PC-3 (cell line): ENCODE data around the gene TMEM69. TPM values are rescaled to one million over a fixed set of nuclear protein-coding genes. Genes with fewer than 3 reads are reported as not detected.

Experiments
- ATAC-seq: fragments of 200-7000 bp; cut with Tn5 transposase; 2 replicates; pipeline ENCODE4 v1.9.1; 2020; ENCODE audit warnings: mild to moderate bottlenecking, moderate library complexity
- BruUV-seq: library from RNA; stranded (reverse); fragments of 400-500 nt; replicated peaks from 2 replicates; lab custom pipeline; 2021; lab: Mats Ljungman, UMichigan
- CTCF ChIA-PET: fragments of 300-600 bp; sonication (Branson Sonifier 250); formaldehyde crosslinking; loops from one replicate; lab custom pipeline; 2022; ENCODE audit warnings: antibody characterized with exemption; lab: Charles Lee
- POLR2A ChIA-PET: fragments of 300-600 bp; sonication (Branson Sonifier 250); formaldehyde crosslinking; loops from one replicate; lab custom pipeline; 2022; ENCODE audit warnings: antibody characterized with exemption; ENCODE audit not compliant: unreplicated experiment; lab: Charles Lee
- DNase-seq: peaks from one replicate; pipeline ENCODE4 v3.0.0-alpha.2; 2015
- H2AFZ ChIP-seq: fragments of 300-600 bp; sonication (generic); 2 replicates; pipeline ENCODE4 v1.6.0; 2016; ENCODE audit warnings: antibody characterized with exemption, low read length
- H3F3A ChIP-seq: fragments of 300-600 bp; sonication (generic); one replicate; pipeline ENCODE4 v1.6.0; 2017; ENCODE audit warnings: antibody characterized with exemption, low read length, control low read depth, mild to moderate bottlenecking; ENCODE audit not compliant: unreplicated experiment
- H3K27ac ChIP-seq: fragments of 300-600 bp; sonication (generic); 2 replicates; pipeline ENCODE4 v1.5.1; 2016; ENCODE audit warnings: mild to moderate bottlenecking, low read length
- H3K27me3 ChIP-seq: fragments of 300-600 bp; sonication (generic); 2 replicates; pipeline ENCODE4 v1.6.1; 2016; ENCODE audit warnings: low read length, mixed read lengths
- H3K36me3 ChIP-seq: fragments of 300-600 bp; sonication (generic); 2 replicates; pipeline ENCODE4 v1.6.1; 2016; ENCODE audit warnings: low read depth, mixed run types, low read length, mixed read lengths
- H3K4me1 ChIP-seq: fragments of 300-600 bp; sonication (generic); 2 replicates; pipeline ENCODE4 v1.5.1; 2016; ENCODE audit warnings: low read length; ENCODE audit not compliant: insufficient read depth
- H3K4me2 ChIP-seq: fragments of 300-600 bp; sonication (generic); 2 replicates; pipeline ENCODE4 v1.6.0; 2016; ENCODE audit warnings: low read length
- H3K4me3 ChIP-seq: fragments of 300-600 bp; sonication (generic); 2 replicates; pipeline ENCODE4 v1.5.1; 2016; ENCODE audit warnings: mild to moderate bottlenecking, low read length, mixed read lengths
- H3K79me2 ChIP-seq: fragments of 300-600 bp; sonication (generic); 2 replicates; pipeline ENCODE4 v1.6.1; 2017; ENCODE audit warnings: low read length, mixed read lengths
- H3K9ac ChIP-seq: fragments of 300-600 bp; sonication (generic); 2 replicates; pipeline ENCODE4 v1.6.0; 2016; ENCODE audit warnings: mild to moderate bottlenecking, low read length
- H3K9me2 ChIP-seq: fragments of 300-600 bp; sonication (generic); replicated peaks from 2 replicates; pipeline ENCODE4 v1.6.1; 2016; ENCODE audit warnings: mixed run types, low read length, mixed read lengths
- H3K9me3 ChIP-seq: fragments of 300-600 bp; sonication (generic); 2 replicates; pipeline ENCODE4 v1.6.1; 2016; ENCODE audit warnings: low read length, mixed read lengths
- H4K20me1 ChIP-seq: fragments of 300-600 bp; sonication (generic); 2 replicates; pipeline ENCODE4 v1.6.1; 2016; ENCODE audit warnings: low read length, mixed read lengths
- CTCF ChIP-seq: fragments of 300-600 bp; sonication (generic); conservative IDR thresholded peaks from 2 replicates; pipeline ENCODE4 v1.5.1; 2017; ENCODE audit warnings: antibody characterized with exemption, low read depth, mild to moderate bottlenecking, low read length
- EZH2 ChIP-seq: fragments of 300-600 bp; sonication (generic); IDR thresholded peaks from one replicate; pipeline ENCODE4 v1.6.1; 2017; ENCODE audit warnings: antibody characterized with exemption, mild to moderate bottlenecking, low read length; ENCODE audit not compliant: unreplicated experiment
- EZH2phosphoT487 ChIP-seq: fragments of 300-600 bp; sonication (generic); IDR thresholded peaks from 2 replicates; pipeline ENCODE4 v1.6.1; 2018; ENCODE audit warnings: mild to moderate bottlenecking, antibody characterized with exemption, low read length, borderline replicate concordance
- intact Hi-C: fragments of 100-400 bp; cut with micrococcal nuclease; formaldehyde crosslinking; loops from 2 replicates; pipeline ENCODE4 v1.9.0; 2023
- total RNA-seq: library from RNA; depleted of rRNA; stranded (reverse); fragments of >200 nt; gene quantifications from 2 replicates; pipeline ENCODE4 v1.2.3, GENCODE V29; 2014

TMEM69 gene
- total RNA-seq, 1 experiment from 2014 or later, result 26.6 TPM

GRCh38 chr1:45677751-45678245, 10.2 kb upstream of the TMEM69 start:
- Histone ChIP-seq H3K9me2 (no peaks in the 10 kb centered on the region), H3F3A (no peaks in the 10 kb centered on the region), H4K20me1 (peaks cover 70% of the 10 kb centered on the region), H3K4me2 (no peak overlapping the region), H3K9ac (no peak overlapping the region), H3K79me2 (peaks cover 99% of the 10 kb centered on the region), H3K4me1 (peaks cover 26% of the 10 kb centered on the region), H3K27me3 (no peaks in the 10 kb centered on the region), H3K36me3 (peaks cover 14% of the 10 kb centered on the region; the same call in 1 of the 2 replicates), H2AFZ (no peak overlapping the region), H3K9me3 (no peaks in the 10 kb centered on the region), H3K27ac (no peak overlapping the region), H3K4me3 (no peak overlapping the region)
- TF ChIP-seq CTCF, result no peak
- ATAC-seq, result no peak
- intact Hi-C loops, result no loop called here
- no TSS peak for BruUV-seq
- no peak for DNase-seq
- ChIA-PET POLR2A (interaction anchor here (0.6 kb wide), 2 partner anchors 88 to 169 kb away, joined by 5 to 6 read pairs; no protein-coding TSS in a partner anchor), CTCF (no interaction called here)

GRCh38 chr1:45678489-45678888, 9.5 kb upstream of the TMEM69 start:
- Histone ChIP-seq H2AFZ (no peak overlapping the region), H3K4me1 (peaks cover 26% of the 10 kb centered on the region), H3K4me3 (no peak overlapping the region), H3K27ac (no peak overlapping the region), H3K9me3 (no peaks in the 10 kb centered on the region), H3K79me2 (peaks cover 99% of the 10 kb centered on the region), H4K20me1 (peaks cover 66% of the 10 kb centered on the region), H3K36me3 (peaks cover 11% of the 10 kb centered on the region; the same call in 1 of the 2 replicates), H3K27me3 (no peaks in the 10 kb centered on the region), H3F3A (no peaks in the 10 kb centered on the region), H3K9me2 (no peaks in the 10 kb centered on the region), H3K9ac (no peak overlapping the region), H3K4me2 (no peak overlapping the region)
- TF ChIP-seq CTCF, result no peak
- TF ChIP-seq EZH2phosphoT487, result no peak
- no peak for TF ChIP-seq EZH2
- ChIA-PET CTCF (no interaction called here), POLR2A (interaction anchor here (0.6 kb wide), 1 partner anchor 170 kb away, joined by 6 read pairs; no protein-coding TSS in a partner anchor)
- no TSS peak for BruUV-seq
- ATAC-seq (no peak), DNase-seq (no peak)
- intact Hi-C loops, result no loop called here

- no peaks in the 10 kb centered on the region for H3K27me3 ChIP-seq
- no peak overlapping the region for H2AFZ ChIP-seq
- H3K27ac ChIP-seq, result no peak overlapping the region
- H3F3A ChIP-seq, result no peaks in the 10 kb centered on the region
- peaks cover 60% of the 10 kb centered on the region for H4K20me1 ChIP-seq
- no peak overlapping the region for H3K9ac ChIP-seq
- H3K9me3 ChIP-seq, result no peaks in the 10 kb centered on the region
- no peak overlapping the region for H3K4me3 ChIP-seq
- ATAC-seq (no peak), DNase-seq (peak; percentile 35)
- peaks cover 99% of the 10 kb centered on the region for H3K79me2 ChIP-seq
- no TSS peak for BruUV-seq
- CTCF ChIA-PET, result no interaction called here
- no peaks in the 10 kb centered on the region for H3K9me2 ChIP-seq
- TF ChIP-seq CTCF, result no peak
- no peak for TF ChIP-seq EZH2phosphoT487
- no peak for TF ChIP-seq EZH2
- POLR2A ChIA-PET, result no interaction called here
- H3K4me1 ChIP-seq, result peaks cover 27% of the 10 kb centered on the region
- intact Hi-C loops, result no loop called here
- H3K4me2 ChIP-seq, result peak overlapping the region; percentile 13; the same call in 1 of the 2 replicates
- H3K36me3 ChIP-seq, result peaks cover 7% of the 10 kb centered on the region; the same call in 1 of the 2 replicates
Observed at GRCh38 chr1:45679123-45679522, 8.9 kb upstream of the TMEM69 start.
